GM19023 (cell line): ENCODE measurements around the gene LLCFC1.

ENCODE experiments used
- ATAC-seq: cut with Tn5 transposase; IDR thresholded peaks from one replicate; pipeline ENCODE4 v1.9.1; 2021; ENCODE audit warnings: mild to moderate bottlenecking, moderate library complexity; ENCODE audit not compliant: unreplicated experiment

LLCFC1 gene

DNA sequence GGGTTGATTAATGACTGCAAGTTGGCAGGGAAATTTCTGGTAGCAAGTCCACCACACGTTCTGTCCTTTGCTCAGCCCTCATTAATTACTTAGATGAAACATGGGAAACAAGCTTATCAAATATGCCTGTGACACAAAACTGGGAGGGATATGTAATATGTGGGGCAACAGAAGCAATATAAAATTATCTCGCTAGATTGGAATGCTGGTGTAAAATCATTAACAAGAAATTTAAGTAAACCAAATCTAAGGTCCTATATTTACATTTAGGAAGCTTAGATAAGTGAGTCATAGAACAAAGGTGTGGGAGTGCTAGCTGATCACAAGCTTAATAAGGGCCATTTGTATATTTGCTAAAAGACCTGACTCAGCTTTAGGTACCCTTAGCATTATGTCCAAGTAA lies 29.3 kb upstream of the LLCFC1 start:
- ATAC-seq, result no peak

- no peak for ATAC-seq
These were observed 28.8 kb upstream of the LLCFC1 start for GRCh38 chr7:142910481-142910880.

DNA sequence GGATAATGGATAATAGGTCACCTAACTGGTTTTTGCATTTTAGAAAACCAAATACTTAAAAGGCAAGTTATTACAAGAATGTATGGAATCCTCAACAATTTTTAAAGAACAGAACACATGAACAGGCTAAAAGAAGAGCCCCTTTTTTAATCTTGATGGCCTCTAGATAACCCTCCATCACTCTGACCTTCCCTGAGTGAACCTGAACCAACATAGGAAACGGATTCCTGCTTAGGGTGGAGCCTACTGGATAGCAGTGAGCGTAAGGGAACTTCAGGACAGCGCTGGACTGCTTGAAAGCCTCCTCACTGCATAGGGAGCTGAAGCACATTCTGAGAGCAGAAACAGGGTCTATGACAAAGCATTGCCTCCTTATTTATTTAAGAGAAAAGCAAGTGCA lies 26.2 kb upstream of the LLCFC1 start:
- ATAC-seq, result no peak

GRCh38 chr7:142913566-142913965 lies 25.7 kb upstream of the LLCFC1 start:
- ATAC-seq, result no peak

DNA sequence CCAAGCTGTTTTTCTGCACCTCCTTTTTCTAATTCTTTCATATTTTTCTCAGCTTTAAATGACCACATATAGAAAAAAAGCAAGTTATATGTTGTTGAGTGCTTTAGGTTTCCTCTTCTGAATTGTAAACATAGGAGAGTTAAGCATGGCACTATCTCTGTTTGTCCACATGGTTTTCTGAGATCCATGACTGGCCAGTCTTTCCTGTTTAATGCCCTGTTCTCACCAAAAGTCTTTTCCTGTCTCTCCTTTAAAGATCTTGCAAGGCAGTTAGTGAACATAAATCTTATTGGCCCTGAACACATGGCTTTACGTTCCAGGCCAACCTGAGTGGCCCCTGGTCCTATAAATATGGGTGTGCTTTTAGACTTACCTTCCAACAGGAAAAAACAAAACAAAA lies 25.2 kb upstream of the LLCFC1 start:
- ATAC-seq, result no peak

GRCh38 chr7:142915315-142915714 lies 24.0 kb upstream of the LLCFC1 start:
- no peak for ATAC-seq

DNA sequence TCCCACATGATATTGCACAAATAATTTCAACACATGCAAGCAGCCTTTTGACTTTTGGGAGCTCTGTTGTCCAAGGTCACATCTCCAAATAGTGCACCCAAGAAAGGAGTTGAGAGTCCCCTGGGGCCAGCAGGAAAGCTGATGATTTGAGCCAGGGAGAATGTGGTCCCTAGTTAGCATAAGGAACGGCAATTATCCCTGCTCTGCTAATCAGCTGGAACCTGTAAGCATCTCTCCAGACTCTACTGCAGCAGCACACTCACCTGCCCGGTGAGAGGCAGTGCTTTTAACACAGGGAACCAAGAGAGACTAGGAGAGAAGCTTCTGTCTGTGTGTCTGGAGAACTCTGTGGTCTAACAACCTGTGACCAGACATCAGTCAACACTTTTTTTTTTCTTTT lies 22.8 kb upstream of the LLCFC1 start:
- no peak for ATAC-seq

DNA sequence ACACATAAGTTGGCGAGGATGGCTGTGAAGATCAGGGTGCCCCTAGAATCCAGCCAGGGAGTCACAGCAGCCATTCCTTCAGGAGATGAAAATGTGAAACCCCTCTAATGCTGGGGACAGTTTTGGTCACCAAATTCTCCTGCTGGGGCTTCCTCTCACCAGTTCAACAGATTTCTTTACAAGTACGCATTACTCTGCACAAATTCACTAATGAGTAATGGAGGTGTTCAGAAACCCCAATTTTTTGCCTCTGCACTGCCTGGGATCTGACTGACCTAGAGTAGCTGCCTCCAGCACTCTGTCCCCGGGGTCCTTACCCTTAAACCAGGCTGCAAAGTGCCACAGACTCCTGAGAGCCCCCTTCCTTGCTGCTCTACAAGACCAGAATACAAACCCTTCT lies 21.8 kb upstream of the LLCFC1 start:
- ATAC-seq, result no peak

DNA sequence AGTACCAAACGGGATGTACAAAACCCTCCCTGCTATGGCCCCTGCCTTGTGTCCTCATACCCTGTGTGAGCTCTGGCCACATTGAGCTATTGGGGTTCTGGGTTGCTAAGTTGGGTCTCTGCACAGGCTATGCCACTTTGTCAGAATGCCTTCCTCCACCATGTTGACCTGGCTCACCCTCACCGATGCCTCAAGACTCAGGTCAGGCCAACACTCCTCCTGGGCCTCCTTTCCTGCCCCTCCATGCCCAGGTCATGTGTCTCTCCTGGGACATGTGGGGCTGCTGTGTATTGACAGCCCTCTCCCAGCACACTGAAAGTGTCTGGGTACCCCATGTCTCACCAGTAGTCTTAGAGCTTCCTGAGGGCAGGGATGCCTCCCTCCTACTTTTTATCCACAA lies 20.4 kb upstream of the LLCFC1 start:
- no peak for ATAC-seq

DNA sequence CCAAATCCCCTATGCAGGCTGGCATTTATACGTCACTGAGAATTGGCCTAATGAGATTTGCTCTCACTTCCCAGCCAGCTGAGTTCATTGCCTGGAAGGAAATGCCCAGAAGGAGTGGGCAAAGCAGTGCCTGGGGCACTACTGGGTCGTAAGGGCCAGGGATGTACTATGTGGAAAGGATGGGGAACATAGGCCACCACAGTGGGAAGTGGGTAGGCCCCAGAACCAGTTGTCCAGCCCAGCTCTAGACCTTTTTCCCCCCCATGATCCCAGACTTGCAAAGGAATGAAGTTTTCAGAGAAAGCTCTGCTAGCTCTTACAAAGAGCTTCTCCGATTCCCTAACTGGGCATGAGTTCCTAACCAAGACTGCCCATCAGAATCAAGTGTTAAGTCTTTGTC lies 19.6 kb upstream of the LLCFC1 start:
- no peak for ATAC-seq

DNA sequence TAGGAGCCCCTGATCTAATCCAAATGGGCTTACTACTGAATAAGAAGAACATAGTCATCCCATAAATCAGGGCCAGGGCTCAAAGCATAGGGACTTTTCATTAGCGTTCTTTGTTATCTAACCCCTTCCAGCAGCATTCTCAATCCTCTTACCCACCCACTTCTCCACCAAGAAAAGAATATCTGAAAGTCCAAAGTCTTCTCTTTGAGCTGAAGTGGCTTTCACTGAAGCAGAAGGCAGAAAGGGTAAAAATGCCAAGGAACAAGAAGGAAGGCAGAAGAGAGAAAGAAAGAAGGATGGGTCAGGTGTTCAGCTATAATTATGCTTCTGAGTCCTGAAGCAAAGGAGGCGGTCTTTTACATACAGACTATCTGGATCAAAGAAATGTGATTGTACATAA lies 15.9 kb upstream of the LLCFC1 start:
- ATAC-seq, result no peak

GRCh38 chr7:142925413-142925812 lies 13.9 kb upstream of the LLCFC1 start:
- ATAC-seq, result no peak

DNA sequence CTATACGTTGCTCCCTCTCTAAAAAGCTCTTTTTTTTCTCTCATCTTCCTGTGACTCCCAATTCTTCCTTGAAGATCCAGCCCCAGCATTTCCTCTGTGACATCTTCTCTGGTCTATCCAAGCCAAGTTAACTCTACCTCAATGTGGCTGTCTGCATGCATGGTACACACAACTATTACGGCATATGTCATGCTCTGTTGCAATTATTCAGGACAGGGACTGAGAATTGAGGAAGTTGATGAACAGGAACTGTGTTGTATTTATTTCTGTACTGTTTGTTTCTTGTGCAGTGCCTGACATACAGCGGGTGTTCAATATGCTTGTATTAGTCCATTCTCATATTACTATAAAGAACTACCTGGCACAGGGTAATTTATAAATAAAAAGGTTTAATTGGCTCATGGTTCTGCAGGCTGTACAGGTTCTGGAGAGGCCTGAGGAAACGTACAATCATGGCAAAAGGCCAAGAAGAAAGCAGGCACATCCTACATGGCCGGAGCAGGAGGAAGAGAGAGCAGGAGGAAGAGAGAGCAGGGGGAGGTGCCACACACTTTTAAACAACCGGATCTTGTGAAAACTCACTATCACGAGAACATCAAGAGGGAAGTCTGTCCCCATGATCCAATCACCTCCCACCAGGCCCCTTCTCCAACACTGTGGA lies 12.1 kb upstream of the LLCFC1 start:
- no peak for ATAC-seq

- ATAC-seq, result no peak
These were observed 11.3 kb upstream of the LLCFC1 start for GRCh38 chr7:142927949-142928348.

GRCh38 chr7:142930126-142930730 lies 9.1 kb upstream of the LLCFC1 start:
- ATAC-seq, result no peak

DNA sequence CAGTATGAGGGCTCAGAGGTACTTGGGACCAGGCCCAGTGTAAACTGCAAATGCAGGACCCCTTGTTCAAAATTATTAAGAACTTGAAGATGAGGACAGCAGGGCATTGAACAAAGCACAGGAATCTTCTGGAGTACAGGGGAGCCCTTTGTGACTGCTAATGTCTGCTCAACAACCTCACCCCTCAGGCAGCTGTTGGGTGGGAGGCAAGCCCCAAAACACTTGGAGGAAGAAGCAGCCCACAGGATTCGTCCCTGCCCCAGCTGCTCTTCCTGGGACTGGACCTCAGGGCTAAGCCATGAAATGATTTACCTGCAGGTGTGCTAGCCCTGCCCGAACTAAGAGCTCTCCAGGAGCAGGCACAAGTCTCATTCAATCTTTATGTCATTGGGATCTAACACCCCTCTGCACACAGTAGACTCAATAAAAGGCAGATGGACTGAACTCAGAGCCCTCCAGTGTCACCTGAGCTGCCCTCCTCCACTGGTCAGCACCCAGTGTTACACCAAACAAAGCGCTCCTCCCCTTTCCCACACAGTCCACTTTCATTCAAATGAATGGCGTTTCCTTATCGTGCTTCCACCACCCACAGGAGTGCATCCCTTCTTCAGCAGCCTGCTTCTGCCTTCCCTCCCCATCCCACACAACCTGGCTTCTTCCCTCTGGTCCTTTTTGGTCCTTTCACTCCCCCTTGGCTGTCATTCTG lies 6.7 kb upstream of the LLCFC1 start:
- ATAC-seq, result no peak

DNA sequence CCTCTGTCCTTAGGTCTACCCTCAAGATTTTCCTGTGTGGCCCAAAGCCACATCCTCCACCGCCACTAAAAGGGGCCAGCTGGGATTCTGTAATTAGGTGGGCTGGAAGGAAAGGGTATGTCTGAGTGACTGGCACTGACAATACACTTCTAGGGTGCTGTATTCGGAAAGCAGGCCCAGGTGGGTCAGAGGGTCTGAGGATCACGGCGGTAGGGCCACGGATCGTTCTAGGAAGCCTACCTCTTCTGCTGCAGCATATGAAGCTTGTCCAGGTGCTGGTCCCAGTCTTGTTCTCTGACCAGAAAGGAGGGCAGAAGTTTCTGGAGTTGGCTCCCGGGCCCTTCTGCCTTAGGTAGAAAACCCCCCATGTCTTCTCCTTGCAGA lies 6.2 kb upstream of the LLCFC1 start:
- no peak for ATAC-seq

- no peak for ATAC-seq
These were observed 5.7 kb upstream of the LLCFC1 start, which contains the start of gene TRPV5 for GRCh38 chr7:142933624-142934023. Gene TRPV5, minus strand, starts transcription at chr7:142933746. Its CDS starts 287 bp downstream, at chr7:142933459.

GRCh38 chr7:142934056-142934455 lies 5.2 kb upstream of the LLCFC1 start:
- ATAC-seq, result no peak

- ATAC-seq, result no peak
These were observed 3.2 kb upstream of the LLCFC1 start for GRCh38 chr7:142935941-142936565.

GRCh38 chr7:142938611-142939010 lies 673 bp upstream of the LLCFC1 start:
- no peak for ATAC-seq
